GM06990 (cell line): Measurements from ENCODE around the gene CELSR1.

Source experiments
- DNase-seq: peaks from one replicate; pipeline ENCODE4 v3.0.0-alpha.2; 2011; ENCODE audit not compliant: insufficient read length; ENCODE audit errors: extremely low read depth
- H3K27me3 ChIP-seq: replicated peaks from 2 replicates; pipeline ENCODE4 v1.6.0; 2011; ENCODE audit warnings: low read length; ENCODE audit not compliant: control insufficient read depth, insufficient read depth
- H3K36me3 ChIP-seq: 2 replicates; pipeline ENCODE4 v1.5.1; 2011; ENCODE audit warnings: low read length; ENCODE audit not compliant: control insufficient read depth, insufficient read depth
- H3K4me3 ChIP-seq: replicated peaks from 2 replicates; pipeline ENCODE4 v1.5.1; 2011; ENCODE audit warnings: low read depth, mild to moderate bottlenecking, control low read depth, low read length
- TF ChIP-seq, protein P1 (sequence below): IDR thresholded peaks from 2 replicates; pipeline ENCODE4 v1.5.1; 2011; ENCODE audit warnings: low read length, control low read depth, mild to moderate bottlenecking, inconsistent platforms; ENCODE audit not compliant: insufficient read depth, poor library complexity, severe bottlenecking

CELSR1 gene

DNA sequence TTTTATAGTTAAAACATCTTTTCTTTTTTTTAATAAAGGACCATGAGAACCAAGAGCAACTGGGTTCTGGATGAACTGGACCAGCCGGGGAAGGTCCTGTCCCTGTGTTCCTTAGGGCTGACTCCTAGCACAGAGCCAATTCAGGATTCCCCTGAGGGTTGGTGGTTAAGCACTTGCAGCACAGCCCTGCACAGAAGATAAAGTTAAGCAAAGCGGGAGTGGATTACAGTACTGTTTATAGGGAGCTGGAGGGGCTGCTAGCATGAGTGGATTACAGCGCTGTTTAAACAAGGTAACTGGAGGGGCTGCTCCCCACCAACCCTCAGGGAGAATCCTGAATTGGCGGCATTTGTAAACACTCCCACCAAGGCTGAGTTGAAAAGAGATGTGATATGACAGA is 90.6 kb downstream of the CELSR1 start:
- no peak overlapping the region for H3K4me3 ChIP-seq
- TF ChIP-seq, protein P1, sequence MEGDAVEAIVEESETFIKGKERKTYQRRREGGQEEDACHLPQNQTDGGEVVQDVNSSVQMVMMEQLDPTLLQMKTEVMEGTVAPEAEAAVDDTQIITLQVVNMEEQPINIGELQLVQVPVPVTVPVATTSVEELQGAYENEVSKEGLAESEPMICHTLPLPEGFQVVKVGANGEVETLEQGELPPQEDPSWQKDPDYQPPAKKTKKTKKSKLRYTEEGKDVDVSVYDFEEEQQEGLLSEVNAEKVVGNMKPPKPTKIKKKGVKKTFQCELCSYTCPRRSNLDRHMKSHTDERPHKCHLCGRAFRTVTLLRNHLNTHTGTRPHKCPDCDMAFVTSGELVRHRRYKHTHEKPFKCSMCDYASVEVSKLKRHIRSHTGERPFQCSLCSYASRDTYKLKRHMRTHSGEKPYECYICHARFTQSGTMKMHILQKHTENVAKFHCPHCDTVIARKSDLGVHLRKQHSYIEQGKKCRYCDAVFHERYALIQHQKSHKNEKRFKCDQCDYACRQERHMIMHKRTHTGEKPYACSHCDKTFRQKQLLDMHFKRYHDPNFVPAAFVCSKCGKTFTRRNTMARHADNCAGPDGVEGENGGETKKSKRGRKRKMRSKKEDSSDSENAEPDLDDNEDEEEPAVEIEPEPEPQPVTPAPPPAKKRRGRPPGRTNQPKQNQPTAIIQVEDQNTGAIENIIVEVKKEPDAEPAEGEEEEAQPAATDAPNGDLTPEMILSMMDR: no peak
- no peak for DNase-seq

GRCh38 chr22:46445771-46446420 is 91.5 kb downstream of the CELSR1 start:
- DNase-seq: no peak
- TF ChIP-seq, protein P1: no peak
- no peak overlapping the region for H3K4me3 ChIP-seq
- H3K36me3 ChIP-seq: no peaks in the 10 kb centered on the region
- no peaks in the 10 kb centered on the region; the same call in 1 of the 2 replicates for H3K27me3 ChIP-seq

More for the DNA sequence above, 90.6 kb downstream of the CELSR1 start:
- Histone ChIP-seq H3K27me3 (no peaks in the 10 kb centered on the region; the same call in 1 of the 2 replicates), H3K36me3 (no peaks in the 10 kb centered on the region)

- Histone ChIP-seq H3K36me3 (no peaks in the 10 kb centered on the region), H3K4me3 (no peak overlapping the region), H3K27me3 (no peaks in the 10 kb centered on the region)
- DNase-seq: no peak
- TF ChIP-seq, protein P1: no peak
These were observed 93.0 kb downstream of the CELSR1 start for GRCh38 chr22:46444390-46444854.

DNA sequence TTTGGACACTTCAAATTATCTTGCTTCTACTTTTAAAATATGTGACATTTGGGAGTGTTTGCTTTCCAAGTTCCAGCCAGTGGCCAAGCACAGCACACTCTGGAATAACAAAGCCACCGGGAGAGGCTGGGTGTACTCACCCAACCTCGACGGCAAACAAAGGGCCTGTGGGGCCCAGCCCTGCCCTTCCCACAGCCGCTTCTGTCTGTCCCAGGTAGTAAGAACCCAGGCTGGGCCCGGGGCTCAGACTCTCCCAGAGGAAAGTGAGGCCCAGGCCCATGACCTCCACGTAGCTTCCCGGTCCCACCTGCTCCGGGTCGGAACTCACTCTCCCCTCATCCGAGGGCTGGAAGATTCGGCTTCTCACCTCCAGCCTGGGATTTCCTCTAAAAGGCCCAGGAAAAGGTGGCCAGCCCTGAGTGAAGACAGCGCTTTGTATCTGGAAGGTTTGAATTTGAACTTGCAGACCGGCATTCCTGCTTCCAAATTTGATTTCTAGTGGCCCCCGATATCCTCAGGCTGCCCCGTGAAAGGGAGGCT is 93.5 kb downstream of the CELSR1 start:
- Histone ChIP-seq H3K27me3 (no peaks in the 10 kb centered on the region), H3K36me3 (no peaks in the 10 kb centered on the region), H3K4me3 (no peak overlapping the region)
- TF ChIP-seq, protein P1: no peak
- no peak for DNase-seq

- TF ChIP-seq, protein P1: no peak
- DNase-seq: no peak
- H3K4me3 ChIP-seq: no peak overlapping the region
- no peaks in the 10 kb centered on the region for H3K27me3 ChIP-seq
- H3K36me3 ChIP-seq: no peaks in the 10 kb centered on the region
These were observed 95.1 kb downstream of the CELSR1 start for GRCh38 chr22:46442217-46442853.
